GM12878 (cell line): ENCODE results near the gene TMEM52B. TPM values are rescaled to one million over a fixed set of nuclear protein-coding genes. Genes with fewer than 3 reads are reported as not detected.

ENCODE experiments used
- ATAC-seq: fragments of 200-7000 bp; cut with Tn5 transposase; 3 replicates; pipeline ENCODE4 v1.9.1; 2020; ENCODE audit warnings: mild to moderate bottlenecking, moderate library complexity
- BruUV-seq: library from RNA; stranded (reverse); fragments of 400-500 nt; replicated peaks from 2 replicates; lab custom pipeline; 2021; lab: Mats Ljungman, UMichigan
- CTCF ChIA-PET: fragments of 300-600 bp; sonication (Branson Sonifier 250); formaldehyde crosslinking; extraction: SDS; loops from one replicate; lab custom pipeline; 2021; ENCODE audit warnings: inconsistent platforms; lab: Yijun Ruan, JAX
- POLR2A ChIA-PET: fragments of 350-600 bp; formaldehyde crosslinking; extraction: SDS; loops from one replicate; lab custom pipeline; 2021; ENCODE audit warnings: inconsistent platforms; lab: Charles Lee
- RAD21 ChIA-PET: fragments of 300-600 bp; sonication (Branson Sonifier 250); formaldehyde crosslinking; loops from one replicate; lab custom pipeline; 2023; ENCODE audit warnings: antibody characterized with exemption; ENCODE audit not compliant: unreplicated experiment; lab: Charles Lee
- SMC1A ChIA-PET: fragments of 300-600 bp; sonication (Branson Sonifier 250); formaldehyde crosslinking; loops from one replicate; lab custom pipeline; 2023; ENCODE audit not compliant: unreplicated experiment, uncharacterized antibody; lab: Charles Lee
- DNase-seq: peaks from one replicate; pipeline ENCODE4 v3.0.0-alpha.2; 2011; ENCODE audit warnings: low read depth, low spot score
- FAIRE-seq: peaks from 3 replicates; lab custom pipeline; 2011; peaks lifted over from hg19 to GRCh38; lab: Jason Lieb, UNC
- H2AFZ ChIP-seq: 2 replicates; pipeline ENCODE4 v1.6.0; 2011; ENCODE audit warnings: low read depth, low read length, control low read depth; ENCODE audit not compliant: control insufficient read depth
- H3K27ac ChIP-seq: 2 replicates; pipeline ENCODE4 v1.5.1; 2011; ENCODE audit warnings: control low read depth; ENCODE audit not compliant: control insufficient read depth, insufficient read depth
- H3K27me3 ChIP-seq, 2 experiments: replicated peaks in 1 of 2; 2 replicates each; pipeline versions ENCODE4 v1.6.0 to v1.6.1; 2011; ENCODE audit warnings: low read length in 1 of 2; ENCODE audit not compliant: control insufficient read depth in 2 of 2, insufficient read depth in 2 of 2
- H3K36me3 ChIP-seq, 2 experiments: 2 replicates each; pipeline ENCODE4 v1.5.1; 2011; ENCODE audit warnings: low read length in 1 of 2; ENCODE audit not compliant: control insufficient read depth in 2 of 2, insufficient read depth in 2 of 2
- H3K4me1 ChIP-seq: 2 replicates; pipeline ENCODE4 v1.6.1; 2011; ENCODE audit warnings: mild to moderate bottlenecking, low read length, moderate library complexity, mixed read lengths; ENCODE audit not compliant: control insufficient read depth, insufficient read depth
- H3K4me2 ChIP-seq: 2 replicates; pipeline ENCODE4 v1.6.0; 2011; ENCODE audit warnings: control low read depth; ENCODE audit not compliant: control insufficient read depth, insufficient read depth
- H3K4me3 ChIP-seq: fragments of 200-600 bp; sonication (generic); 2 replicates; pipeline ENCODE4 v1.5.1; 2016
- H3K79me2 ChIP-seq: 2 replicates; pipeline ENCODE4 v1.6.0; 2011; ENCODE audit warnings: low read length; ENCODE audit not compliant: control insufficient read depth, insufficient read depth
- H3K9ac ChIP-seq: 2 replicates; pipeline ENCODE4 v1.8.0; 2011; ENCODE audit warnings: low read length, control low read depth, mixed read lengths; ENCODE audit not compliant: control insufficient read depth, insufficient read depth
- H3K9me3 ChIP-seq: replicated peaks from 3 replicates; pipeline ENCODE4 v1.5.1; 2011; ENCODE audit warnings: mild to moderate bottlenecking, low read length; ENCODE audit not compliant: control insufficient read depth, insufficient read depth
- H4K20me1 ChIP-seq: 2 replicates; pipeline ENCODE4 v1.6.0; 2011; ENCODE audit not compliant: control insufficient read depth, insufficient read depth
- CHD1 ChIP-seq: IDR thresholded peaks from 2 replicates; pipeline ENCODE4 v1.6.1; 2012; ENCODE audit warnings: low read depth, low read length, improper control_type of control experiment
- EGR1 ChIP-seq, 2 experiments: IDR thresholded peaks; 1 replicate in 1 of 2; 2 replicates in 1 of 2; pipeline ENCODE4 v1.6.1; 2011 to 2012; ENCODE audit warnings: low read depth in 2 of 2, low read length in 2 of 2, borderline replicate concordance in 1 of 2, mild to moderate bottlenecking in 1 of 2, moderate library complexity in 1 of 2
- HDGF ChIP-seq: fragments of 450-650 bp; IDR thresholded peaks from 2 replicates; pipeline ENCODE4 v1.6.1; 2016; ENCODE audit warnings: antibody characterized with exemption
- MTA2 ChIP-seq: fragments of 450-650 bp; IDR thresholded peaks from 2 replicates; pipeline ENCODE4 v1.6.1; 2016; ENCODE audit warnings: low read depth, mild to moderate bottlenecking, moderate library complexity
- PAX5 ChIP-seq: IDR thresholded peaks from 2 replicates; pipeline ENCODE4 v1.6.1; 2011; ENCODE audit warnings: low read depth, low read length, borderline replicate concordance
- SMARCA5 ChIP-seq: fragments of 450-650 bp; IDR thresholded peaks from 2 replicates; pipeline ENCODE4 v1.6.1; 2017; ENCODE audit warnings: mild to moderate bottlenecking
- SREBF2 ChIP-seq: IDR thresholded peaks from 2 replicates; pipeline ENCODE4 v1.6.1; 2012; ENCODE audit warnings: mild to moderate bottlenecking, low read length
- STAT3 ChIP-seq: IDR thresholded peaks from 2 replicates; pipeline ENCODE4 v1.6.1; 2011; ENCODE audit warnings: low read depth, low read length, improper control_type of control experiment
- WGBS: methylation state at CpG from one replicate; pipeline ENCODE4 v1.1.6; 2016; ENCODE audit warnings: low lambda C conversion rate; ENCODE audit not compliant: insufficient replicate concordance, insufficient coverage; ENCODE audit errors: missing lambda C conversion rate; 5-methylcytosine and 5-hydroxymethylcytosine counted together
- in situ Hi-C: fragments of 300-500 bp; cut with MboI; formaldehyde crosslinking; loops from 9 replicates; pipeline ENCODE4 v1.14.3; 2018; ENCODE audit warnings: mixed read lengths
- intact Hi-C: fragments of 100-400 bp; cut with micrococcal nuclease; formaldehyde crosslinking; loops from one replicate; pipeline ENCODE4 v1.14.2; 2022; ENCODE audit not compliant: unreplicated experiment
- polyA plus RNA-seq, 11 experiments: library from polyadenylated mRNA; depleted of rRNA in 4 of 11; unstranded in 6 of 11; stranded (reverse) in 5 of 11; fragments of >200 nt; fragmentation: Nextera tagmentation in 4 of 11; fragmentation: Illumina TruSeq in 1 of 11; extraction: Ambion mirVana in 4 of 11; extraction: Trizol in 1 of 11; gene quantifications; 1 replicate in 1 of 11; 2 replicates in 10 of 11; pipeline versions ENCODE4 v1.2.1 to v1.2.3, GENCODE V29; 2011 to 2016; ENCODE audit warnings: inconsistent platforms in 2 of 11, missing spikeins in 2 of 11, low read depth in 1 of 11
- total RNA-seq, 4 experiments: library from RNA; depleted of rRNA in 3 of 4; stranded (reverse); fragments of >200 nt in 3 of 4; fragmentation: Illumina TruSeq in 1 of 4; extraction: Trizol in 1 of 4; gene quantifications; 2 replicates each; pipeline versions ENCODE4 v1.2.1 to v1.2.3, GENCODE V29; 2013 to 2021
- TF ChIP-seq, protein P1 (sequence below): IDR thresholded peaks from 2 replicates; pipeline ENCODE4 v1.6.1; 2012; ENCODE audit warnings: low read depth, low read length, improper control_type of control experiment
- TF ChIP-seq, protein P2 (sequence below): fragments of 450-650 bp; IDR thresholded peaks from 2 replicates; pipeline ENCODE4 v1.6.1; 2016; ENCODE audit warnings: mild to moderate bottlenecking
- TF ChIP-seq, protein P3 (sequence below): fragments of 450-650 bp; formaldehyde crosslinking; IDR thresholded peaks from 2 replicates; pipeline ENCODE4 v1.4.0; 2022; ENCODE audit warnings: mild to moderate bottlenecking, moderate library complexity
- TF ChIP-seq, protein P4 (sequence below): IDR thresholded peaks from 2 replicates; pipeline ENCODE4 v1.6.1; 2011; ENCODE audit warnings: mild to moderate bottlenecking, low read depth, low read length, moderate library complexity; ENCODE audit not compliant: insufficient replicate concordance

The TMEM52B gene
- total and polyA plus RNA-seq, 10 of the 15 experiments (the other 5 are each of a cell fraction or from before 2014, with no cell fraction given), result not detected

DNA sequence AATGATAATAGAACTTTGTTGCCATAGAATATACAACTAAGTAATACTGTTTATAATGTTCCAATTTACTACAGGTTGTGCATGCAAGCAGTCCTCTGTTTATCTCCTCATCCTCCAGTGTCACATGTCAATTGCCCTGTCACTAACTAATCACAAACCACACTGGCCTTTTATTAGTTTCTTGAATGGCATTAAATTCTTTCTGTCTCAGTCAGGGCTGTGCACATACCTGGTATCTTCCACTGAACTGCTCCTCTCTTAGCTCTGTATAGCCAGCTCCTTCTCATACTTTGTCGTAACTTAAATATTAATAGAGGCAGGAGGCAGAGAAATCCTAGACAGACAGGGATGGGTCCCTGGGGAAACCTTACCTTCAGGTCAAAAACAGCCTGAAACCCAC lies 57.9 kb downstream of the TMEM52B start (continued):
- TF ChIP-seq EGR1 (IDR thresholded peaks at IDR 0.05; ENCODE audit: borderline replicate concordance in 1 of 2, low read depth in 2 of 2, low read length in 2 of 2), result no peak

DNA sequence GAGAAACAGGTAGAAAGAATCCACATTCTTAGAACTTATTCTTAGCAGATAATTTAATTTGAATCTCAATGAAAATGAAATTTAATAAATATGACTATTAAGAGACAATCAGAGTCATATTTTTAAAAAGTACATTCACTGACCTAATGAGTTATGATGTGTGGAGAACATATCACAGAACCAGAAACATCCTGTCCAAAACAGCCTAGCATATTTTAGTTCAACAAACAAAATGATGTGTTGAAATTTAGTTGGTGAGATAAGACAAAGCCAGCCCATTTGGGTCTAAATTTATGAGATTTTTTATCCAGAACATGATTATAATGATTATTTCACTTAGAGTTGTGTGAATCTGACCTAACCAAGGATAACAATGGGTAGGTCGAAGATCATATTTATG lies 59.7 kb downstream of the TMEM52B start:
- no peaks in the 10 kb centered on the region for H3K36me3 ChIP-seq
- ATAC-seq (no peak), FAIRE-seq (no peak), DNase-seq (no peak)
- in situ Hi-C loops (loop anchor here (5.0 kb wide), 3 partner anchors 324 to 514 kb away; no protein-coding TSS in a partner anchor), intact Hi-C loops (no loop called here)
- H3K27ac ChIP-seq, result no peak overlapping the region
- no peak overlapping the region for H3K4me3 ChIP-seq
- POLR2A ChIA-PET, result no interaction called here
- H3K4me2 ChIP-seq, result no peak overlapping the region
- SMC1A ChIA-PET, result interaction anchor here (0.6 to 0.8 kb wide), 3 partner anchors 92 to 459 kb away, joined by 3 to 4 read pairs (median 3); no protein-coding TSS in a partner anchor
- H3K4me1 ChIP-seq, result peaks cover 8% of the 10 kb centered on the region; the same call in 1 of the 2 replicates
- CTCF ChIA-PET, result interaction anchor here (0.6 kb wide), 1 partner anchor 1250 kb away, joined by 4 read pairs; no protein-coding TSS in a partner anchor
- RAD21 ChIA-PET, result interaction anchor here (4.3 kb wide), 1 partner anchor 323 kb away, joined by 24 read pairs; no protein-coding TSS in a partner anchor
- no TSS peak for BruUV-seq
- H3K9ac ChIP-seq, result no peak overlapping the region
- no peaks in the 10 kb centered on the region; a peak in 1 of 4 replicates for H3K27me3 ChIP-seq
- whole genome bisulfite sequencing, result 6% methylated on average over 1 of the region's 1 CpG
- TF ChIP-seq MTA2, result no peak
- no peak for TF ChIP-seq CHD1
- TF ChIP-seq, protein P1, sequence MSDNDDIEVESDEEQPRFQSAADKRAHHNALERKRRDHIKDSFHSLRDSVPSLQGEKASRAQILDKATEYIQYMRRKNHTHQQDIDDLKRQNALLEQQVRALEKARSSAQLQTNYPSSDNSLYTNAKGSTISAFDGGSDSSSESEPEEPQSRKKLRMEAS, result no peak
- TF ChIP-seq, protein P2, sequence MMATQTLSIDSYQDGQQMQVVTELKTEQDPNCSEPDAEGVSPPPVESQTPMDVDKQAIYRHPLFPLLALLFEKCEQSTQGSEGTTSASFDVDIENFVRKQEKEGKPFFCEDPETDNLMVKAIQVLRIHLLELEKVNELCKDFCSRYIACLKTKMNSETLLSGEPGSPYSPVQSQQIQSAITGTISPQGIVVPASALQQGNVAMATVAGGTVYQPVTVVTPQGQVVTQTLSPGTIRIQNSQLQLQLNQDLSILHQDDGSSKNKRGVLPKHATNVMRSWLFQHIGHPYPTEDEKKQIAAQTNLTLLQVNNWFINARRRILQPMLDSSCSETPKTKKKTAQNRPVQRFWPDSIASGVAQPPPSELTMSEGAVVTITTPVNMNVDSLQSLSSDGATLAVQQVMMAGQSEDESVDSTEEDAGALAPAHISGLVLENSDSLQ, result no peak
- TF ChIP-seq, protein P3, sequence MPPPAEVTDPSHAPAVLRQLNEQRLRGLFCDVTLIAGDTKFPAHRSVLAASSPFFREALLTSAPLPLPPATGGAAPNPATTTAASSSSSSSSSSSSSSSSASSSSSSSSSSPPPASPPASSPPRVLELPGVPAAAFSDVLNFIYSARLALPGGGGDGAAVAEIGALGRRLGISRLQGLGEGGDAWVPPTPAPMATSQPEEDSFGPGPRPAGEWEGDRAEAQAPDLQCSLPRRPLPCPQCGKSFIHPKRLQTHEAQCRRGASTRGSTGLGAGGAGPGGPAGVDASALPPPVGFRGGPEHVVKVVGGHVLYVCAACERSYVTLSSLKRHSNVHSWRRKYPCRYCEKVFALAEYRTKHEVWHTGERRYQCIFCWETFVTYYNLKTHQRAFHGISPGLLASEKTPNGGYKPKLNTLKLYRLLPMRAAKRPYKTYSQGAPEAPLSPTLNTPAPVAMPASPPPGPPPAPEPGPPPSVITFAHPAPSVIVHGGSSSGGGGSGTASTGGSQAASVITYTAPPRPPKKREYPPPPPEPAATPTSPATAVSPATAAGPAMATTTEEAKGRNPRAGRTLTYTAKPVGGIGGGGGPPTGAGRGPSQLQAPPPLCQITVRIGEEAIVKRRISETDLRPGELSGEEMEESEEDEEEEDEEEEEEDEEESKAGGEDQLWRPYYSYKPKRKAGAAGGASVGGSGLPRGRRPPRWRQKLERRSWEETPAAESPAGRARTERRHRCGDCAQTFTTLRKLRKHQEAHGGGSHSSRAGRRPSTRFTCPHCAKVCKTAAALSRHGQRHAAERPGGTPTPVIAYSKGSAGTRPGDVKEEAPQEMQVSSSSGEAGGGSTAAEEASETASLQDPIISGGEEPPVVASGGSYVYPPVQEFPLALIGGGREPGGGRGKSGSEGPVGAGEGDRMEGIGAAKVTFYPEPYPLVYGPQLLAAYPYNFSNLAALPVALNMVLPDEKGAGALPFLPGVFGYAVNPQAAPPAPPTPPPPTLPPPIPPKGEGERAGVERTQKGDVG, result no peak
- no peak for TF ChIP-seq PAX5
- TF ChIP-seq STAT3, result no peak
- TF ChIP-seq, protein P4, sequence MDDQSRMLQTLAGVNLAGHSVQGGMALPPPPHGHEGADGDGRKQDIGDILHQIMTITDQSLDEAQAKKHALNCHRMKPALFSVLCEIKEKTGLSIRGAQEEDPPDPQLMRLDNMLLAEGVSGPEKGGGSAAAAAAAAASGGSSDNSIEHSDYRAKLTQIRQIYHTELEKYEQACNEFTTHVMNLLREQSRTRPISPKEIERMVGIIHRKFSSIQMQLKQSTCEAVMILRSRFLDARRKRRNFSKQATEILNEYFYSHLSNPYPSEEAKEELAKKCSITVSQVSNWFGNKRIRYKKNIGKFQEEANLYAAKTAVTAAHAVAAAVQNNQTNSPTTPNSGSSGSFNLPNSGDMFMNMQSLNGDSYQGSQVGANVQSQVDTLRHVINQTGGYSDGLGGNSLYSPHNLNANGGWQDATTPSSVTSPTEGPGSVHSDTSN, result no peak
- no peak for TF ChIP-seq SMARCA5
- TF ChIP-seq SREBF2, result no peak
- no peak for TF ChIP-seq HDGF
- H2AFZ ChIP-seq, result no peak overlapping the region
- no peaks in the 10 kb centered on the region for H3K79me2 ChIP-seq
- no peaks in the 10 kb centered on the region for H4K20me1 ChIP-seq
- peaks cover 12% of the 10 kb centered on the region; the same call in 2 of the 3 replicates for H3K9me3 ChIP-seq
